ENCODE results near the gene DNAJB8. TPM values are rescaled to one million over a fixed set of nuclear protein-coding genes. Genes with fewer than 3 reads are reported as not detected.

Gene DNAJB8
- total RNA-seq, 1 donor from 2014 or later = not detected

DNA sequence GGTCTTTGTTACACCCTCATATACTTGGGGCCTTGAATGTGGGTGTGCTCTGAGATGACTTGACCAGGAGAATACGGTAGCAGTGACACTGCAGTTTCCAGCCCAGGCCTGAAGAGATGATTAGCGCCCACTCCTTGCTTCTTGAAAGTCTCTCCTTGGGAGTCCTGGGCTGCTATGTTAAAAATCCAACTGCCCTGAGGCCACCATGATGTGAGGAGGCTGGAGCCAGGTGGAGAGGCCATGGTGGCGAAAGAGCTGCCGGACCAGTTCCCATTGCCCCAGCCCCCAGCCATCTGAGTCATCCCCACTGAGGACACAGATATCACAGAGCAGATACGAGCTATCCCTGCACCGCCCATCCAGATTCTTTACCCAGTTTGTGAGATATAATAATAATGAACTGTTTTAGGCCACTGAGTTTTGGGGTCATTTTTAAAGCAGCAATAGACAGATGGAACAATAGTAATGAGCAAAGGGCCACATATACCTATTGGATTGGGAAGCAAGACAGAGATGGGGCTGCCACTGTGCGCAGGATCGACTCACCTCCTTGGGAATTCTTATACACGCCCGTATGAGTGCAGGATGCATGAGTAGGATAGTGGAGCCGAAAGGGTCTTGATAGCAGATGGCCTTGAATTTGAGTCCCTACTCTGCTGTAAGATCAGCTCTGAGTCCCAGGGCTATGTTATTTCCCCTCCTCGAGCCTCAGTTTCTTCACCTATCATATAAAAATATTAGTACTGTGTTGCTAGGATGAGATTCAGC is 38.5 kb upstream of the DNAJB8 start:
- peaks cover 3% of the 10 kb centered on the region for H3K9me3 Mint-ChIP-seq (ENCODE audit: unreplicated experiment)
- peaks cover 5% of the 10 kb centered on the region for H3K36me3 Mint-ChIP-seq (ENCODE audit: unreplicated experiment)
- no peaks in the 10 kb centered on the region for H3K27me3 Mint-ChIP-seq (ENCODE audit: unreplicated experiment)
- no peak overlapping the region for H3K27ac Mint-ChIP-seq (ENCODE audit: unreplicated experiment)
- H3K4me1 Mint-ChIP-seq (ENCODE audit: low read depth, unreplicated experiment) = no peaks in the 10 kb centered on the region
- DNase-seq = no peak
- TF ChIP-seq, protein P1, sequence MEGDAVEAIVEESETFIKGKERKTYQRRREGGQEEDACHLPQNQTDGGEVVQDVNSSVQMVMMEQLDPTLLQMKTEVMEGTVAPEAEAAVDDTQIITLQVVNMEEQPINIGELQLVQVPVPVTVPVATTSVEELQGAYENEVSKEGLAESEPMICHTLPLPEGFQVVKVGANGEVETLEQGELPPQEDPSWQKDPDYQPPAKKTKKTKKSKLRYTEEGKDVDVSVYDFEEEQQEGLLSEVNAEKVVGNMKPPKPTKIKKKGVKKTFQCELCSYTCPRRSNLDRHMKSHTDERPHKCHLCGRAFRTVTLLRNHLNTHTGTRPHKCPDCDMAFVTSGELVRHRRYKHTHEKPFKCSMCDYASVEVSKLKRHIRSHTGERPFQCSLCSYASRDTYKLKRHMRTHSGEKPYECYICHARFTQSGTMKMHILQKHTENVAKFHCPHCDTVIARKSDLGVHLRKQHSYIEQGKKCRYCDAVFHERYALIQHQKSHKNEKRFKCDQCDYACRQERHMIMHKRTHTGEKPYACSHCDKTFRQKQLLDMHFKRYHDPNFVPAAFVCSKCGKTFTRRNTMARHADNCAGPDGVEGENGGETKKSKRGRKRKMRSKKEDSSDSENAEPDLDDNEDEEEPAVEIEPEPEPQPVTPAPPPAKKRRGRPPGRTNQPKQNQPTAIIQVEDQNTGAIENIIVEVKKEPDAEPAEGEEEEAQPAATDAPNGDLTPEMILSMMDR (IDR thresholded peaks at IDR 0.05; ENCODE audit: partially characterized antibody, unreplicated experiment) = no peak
- no peak overlapping the region for H3K4me3 Mint-ChIP-seq (ENCODE audit: unreplicated experiment)

DNA sequence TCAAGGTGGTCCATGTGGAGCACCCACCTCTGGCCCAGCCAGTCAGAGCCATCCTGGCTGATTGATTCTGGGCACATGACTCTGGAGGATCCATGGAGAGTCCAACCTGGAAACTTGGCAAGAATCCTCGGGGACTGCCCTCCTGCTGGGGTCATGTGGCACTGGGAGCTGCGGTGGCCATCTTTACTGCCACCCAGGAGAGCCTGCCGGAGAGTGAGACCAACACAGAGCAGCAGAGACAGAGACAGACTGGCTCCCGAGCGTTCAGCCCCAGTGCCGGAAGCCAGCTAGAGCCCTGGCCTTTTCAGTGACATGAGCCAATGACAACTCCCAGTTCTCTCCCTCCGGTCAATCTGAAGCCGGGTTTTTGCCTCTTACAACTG is 37.8 kb upstream of the DNAJB8 start:
- peaks cover 3% of the 10 kb centered on the region for H3K9me3 Mint-ChIP-seq (ENCODE audit: unreplicated experiment)
- DNase-seq = no peak
- H3K27me3 Mint-ChIP-seq (ENCODE audit: unreplicated experiment) = no peaks in the 10 kb centered on the region
- no peak overlapping the region for H3K27ac Mint-ChIP-seq (ENCODE audit: unreplicated experiment)
- H3K36me3 Mint-ChIP-seq (ENCODE audit: unreplicated experiment) = peaks cover 10% of the 10 kb centered on the region
- H3K4me1 Mint-ChIP-seq (ENCODE audit: low read depth, unreplicated experiment) = no peaks in the 10 kb centered on the region
- TF ChIP-seq, protein P1 (IDR thresholded peaks at IDR 0.05; ENCODE audit: partially characterized antibody, unreplicated experiment) = no peak
- H3K4me3 Mint-ChIP-seq (ENCODE audit: unreplicated experiment) = no peak overlapping the region

DNA sequence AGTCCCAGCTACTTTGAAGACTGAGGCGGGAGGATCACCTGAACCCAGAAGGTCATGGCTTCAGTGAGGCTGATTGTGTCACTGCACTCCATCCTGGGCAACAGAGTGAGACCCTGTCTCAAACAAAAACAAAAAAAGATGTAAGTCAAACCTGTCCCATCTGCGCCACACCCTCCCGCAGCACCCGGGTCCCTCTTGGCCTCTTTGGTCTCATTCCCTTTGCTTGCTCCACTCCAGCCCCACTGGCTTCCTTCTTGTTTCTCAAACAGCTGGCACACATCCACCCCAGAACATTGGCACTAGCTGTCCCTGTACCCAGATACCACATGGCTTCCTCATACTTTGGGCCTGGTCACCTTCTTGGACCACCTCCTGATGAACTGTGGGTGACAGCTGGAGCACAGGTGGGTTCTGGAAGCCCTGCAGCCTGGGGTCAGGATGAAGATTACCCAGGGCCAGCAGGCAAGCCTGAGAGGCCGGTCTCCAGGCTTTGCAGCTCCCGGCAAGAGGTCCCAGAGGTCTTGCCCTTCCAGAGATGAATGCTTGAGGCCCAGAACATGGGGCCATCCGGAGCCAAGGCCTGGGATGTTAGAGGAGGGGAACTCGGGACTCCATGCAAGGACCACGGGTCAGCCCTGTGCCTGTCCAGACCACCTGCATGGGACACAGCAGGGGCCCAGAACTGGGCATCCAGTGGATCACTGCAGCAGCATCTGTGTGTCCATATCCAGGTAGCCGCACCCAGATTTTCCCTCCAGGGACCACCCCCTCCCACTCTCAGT is 37.3 kb upstream of the DNAJB8 start:
- H3K36me3 Mint-ChIP-seq (ENCODE audit: unreplicated experiment) = peaks cover 10% of the 10 kb centered on the region
- DNase-seq = no peak
- peaks cover 5% of the 10 kb centered on the region for H3K9me3 Mint-ChIP-seq (ENCODE audit: unreplicated experiment)
- H3K27me3 Mint-ChIP-seq (ENCODE audit: unreplicated experiment) = no peaks in the 10 kb centered on the region
- no peak overlapping the region for H3K27ac Mint-ChIP-seq (ENCODE audit: unreplicated experiment)
- TF ChIP-seq, protein P1 (IDR thresholded peaks at IDR 0.05; ENCODE audit: partially characterized antibody, unreplicated experiment) = no peak
- no peak overlapping the region for H3K4me3 Mint-ChIP-seq (ENCODE audit: unreplicated experiment)
- no peaks in the 10 kb centered on the region for H3K4me1 Mint-ChIP-seq (ENCODE audit: low read depth, unreplicated experiment)

DNA sequence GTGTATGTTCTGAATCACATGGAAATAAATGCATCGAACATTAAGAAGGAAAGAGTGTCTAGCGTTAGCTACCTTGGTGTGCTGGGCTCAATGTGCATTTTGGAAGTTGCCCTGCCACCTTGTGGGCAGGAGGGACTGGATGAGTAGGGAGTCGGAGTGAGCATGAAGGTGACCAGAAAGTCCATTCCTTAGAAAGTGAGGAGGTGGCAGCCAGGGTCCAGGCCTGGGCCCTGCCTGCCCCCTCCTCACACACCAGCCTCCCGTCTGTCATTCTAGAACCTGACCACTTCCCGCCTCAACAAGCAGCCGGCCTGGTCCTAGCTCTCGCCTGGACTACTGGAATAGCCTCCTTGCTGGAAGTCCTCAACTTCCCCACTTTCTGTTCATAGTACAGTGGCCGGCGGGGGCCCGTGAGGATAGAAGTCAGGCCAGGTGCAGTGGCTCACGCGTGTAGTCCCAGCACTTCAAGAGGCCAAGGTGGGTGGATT is 36.5 kb upstream of the DNAJB8 start:
- TF ChIP-seq, protein P1 (IDR thresholded peaks at IDR 0.05; ENCODE audit: partially characterized antibody, unreplicated experiment) = no peak
- peaks cover 5% of the 10 kb centered on the region for H3K9me3 Mint-ChIP-seq (ENCODE audit: unreplicated experiment)
- peaks cover 10% of the 10 kb centered on the region for H3K36me3 Mint-ChIP-seq (ENCODE audit: unreplicated experiment)
- H3K4me3 Mint-ChIP-seq (ENCODE audit: unreplicated experiment) = no peak overlapping the region
- H3K27me3 Mint-ChIP-seq (ENCODE audit: unreplicated experiment) = no peaks in the 10 kb centered on the region
- peak; percentile 13 for DNase-seq
- H3K27ac Mint-ChIP-seq (ENCODE audit: unreplicated experiment) = no peak overlapping the region
- H3K4me1 Mint-ChIP-seq (ENCODE audit: low read depth, unreplicated experiment) = no peaks in the 10 kb centered on the region

DNA sequence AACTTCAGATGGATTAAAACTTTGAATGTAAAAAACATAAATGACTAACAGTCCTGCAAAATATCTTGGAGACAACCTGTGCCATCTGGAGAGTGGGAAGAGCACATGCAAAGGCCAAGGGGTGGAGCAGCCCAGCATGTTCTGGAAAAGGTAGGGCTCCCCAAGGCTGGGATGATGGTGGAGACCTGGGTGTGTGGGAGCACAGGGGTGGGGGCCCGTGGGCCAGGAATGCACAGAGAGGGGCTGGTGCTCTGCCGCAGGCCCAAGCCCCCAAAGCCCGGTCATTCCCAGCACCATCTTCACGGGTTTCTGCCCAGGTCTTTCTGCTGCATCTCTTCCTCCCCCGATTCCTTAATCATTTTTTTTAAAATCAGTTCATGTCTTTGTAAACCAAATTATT is 36.0 kb upstream of the DNAJB8 start:
- Mint-ChIP-seq H3K36me3 (ENCODE audit: unreplicated experiment) (peaks cover 10% of the 10 kb centered on the region), H3K27ac (ENCODE audit: unreplicated experiment) (no peak overlapping the region), H3K9me3 (ENCODE audit: unreplicated experiment) (peaks cover 5% of the 10 kb centered on the region), H3K4me1 (ENCODE audit: low read depth, unreplicated experiment) (no peaks in the 10 kb centered on the region), H3K27me3 (ENCODE audit: unreplicated experiment) (no peaks in the 10 kb centered on the region), H3K4me3 (ENCODE audit: unreplicated experiment) (no peak overlapping the region)
- DNase-seq = no peak
- TF ChIP-seq, protein P1 (IDR thresholded peaks at IDR 0.05; ENCODE audit: partially characterized antibody, unreplicated experiment) = no peak
